ENCODE results near the gene METAP1D. TPM values are rescaled to one million over a fixed set of nuclear protein-coding genes. Genes with fewer than 3 reads are reported as not detected.

The METAP1D gene
- total RNA-seq, 1 experiment from 2014 or later: 10.4 TPM

- H3K27me3 Mint-ChIP-seq (ENCODE audit: insufficient read depth, unreplicated experiment): peaks cover 12% of the 10 kb centered on the region
- H3K36me3 Mint-ChIP-seq (ENCODE audit: insufficient read depth, unreplicated experiment): peaks cover 14% of the 10 kb centered on the region
- no peaks in the 10 kb centered on the region for H3K9me3 Mint-ChIP-seq (ENCODE audit: unreplicated experiment)
- H3K4me3 Mint-ChIP-seq (ENCODE audit: unreplicated experiment): no peak overlapping the region
- no TSS peak for BruUV-seq (replicated peaks)
- no peak for DNase-seq
- CTCF ChIA-PET: no interaction called here
- Histone ChIP-seq H3K4me3 (ENCODE audit: low read depth, low read length) (no peak overlapping the region), H3K36me3 (ENCODE audit: control insufficient read depth, insufficient read depth, low read length) (no peaks in the 10 kb centered on the region; the same call in 1 of the 2 replicates), H3K27me3 (replicated peaks; ENCODE audit: control insufficient read depth, insufficient read depth, low read length) (no peaks in the 10 kb centered on the region), H3K9me3 (no peaks in the 10 kb centered on the region), H3K4me1 (no peaks in the 10 kb centered on the region)
- TF ChIP-seq CTCF (IDR thresholded peaks at IDR 0.05; ENCODE audit: insufficient read depth in 1 of 2, low read depth in 1 of 2, low read length in 1 of 2, severe bottlenecking in 1 of 2, unreplicated experiment in 1 of 2): no peak
- intact Hi-C loops (cut with micrococcal nuclease; ENCODE audit: unreplicated experiment): loop anchor here (10.0 kb wide), 1 partner anchor 77 kb away; no protein-coding TSS in a partner anchor
- H3K4me1 Mint-ChIP-seq (ENCODE audit: low read depth, unreplicated experiment): no peaks in the 10 kb centered on the region
- POLR2A ChIA-PET: no interaction called here
- no peak overlapping the region for H3K27ac Mint-ChIP-seq (ENCODE audit: unreplicated experiment)
Measured at GRCh38 chr2:172081221-172082022, 81.7 kb downstream of the METAP1D start.

- Mint-ChIP-seq H3K9me3 (ENCODE audit: unreplicated experiment) (no peaks in the 10 kb centered on the region), H3K27me3 (ENCODE audit: insufficient read depth, unreplicated experiment) (peaks cover 14% of the 10 kb centered on the region), H3K27ac (ENCODE audit: unreplicated experiment) (no peak overlapping the region), H3K4me3 (ENCODE audit: unreplicated experiment) (no peak overlapping the region), H3K4me1 (ENCODE audit: low read depth, unreplicated experiment) (no peaks in the 10 kb centered on the region), H3K36me3 (ENCODE audit: insufficient read depth, unreplicated experiment) (peaks cover 14% of the 10 kb centered on the region)
- intact Hi-C loops (cut with micrococcal nuclease; ENCODE audit: unreplicated experiment): loop anchor here (10.0 kb wide), 1 partner anchor 78 kb away; no protein-coding TSS in a partner anchor
- ChIA-PET POLR2A (no interaction called here), CTCF (no interaction called here)
- no peak for DNase-seq
- BruUV-seq (replicated peaks): no TSS peak
- Histone ChIP-seq H3K4me3 (ENCODE audit: low read depth, low read length) (no peak overlapping the region), H3K27me3 (replicated peaks; ENCODE audit: control insufficient read depth, insufficient read depth, low read length) (no peaks in the 10 kb centered on the region), H3K9me3 (no peaks in the 10 kb centered on the region), H3K36me3 (ENCODE audit: control insufficient read depth, insufficient read depth, low read length) (no peaks in the 10 kb centered on the region; the same call in 1 of the 2 replicates), H3K4me1 (no peaks in the 10 kb centered on the region)
- no peak for TF ChIP-seq CTCF (IDR thresholded peaks at IDR 0.05; ENCODE audit: insufficient read depth in 1 of 2, low read depth in 1 of 2, low read length in 1 of 2, severe bottlenecking in 1 of 2, unreplicated experiment in 1 of 2)
Measured at GRCh38 chr2:172082105-172082943, 82.6 kb downstream of the METAP1D start.

GRCh38 chr2:172082944-172083627 lies 83.3 kb downstream of the METAP1D start:
- Histone ChIP-seq H3K4me3 (ENCODE audit: low read depth, low read length) (no peak overlapping the region), H3K4me1 (no peaks in the 10 kb centered on the region), H3K9me3 (no peaks in the 10 kb centered on the region), H3K36me3 (ENCODE audit: control insufficient read depth, insufficient read depth, low read length) (no peaks in the 10 kb centered on the region; the same call in 1 of the 2 replicates), H3K27me3 (replicated peaks; ENCODE audit: control insufficient read depth, insufficient read depth, low read length) (no peaks in the 10 kb centered on the region)
- Mint-ChIP-seq H3K36me3 (ENCODE audit: insufficient read depth, unreplicated experiment) (peaks cover 14% of the 10 kb centered on the region), H3K27ac (ENCODE audit: unreplicated experiment) (no peak overlapping the region), H3K4me1 (ENCODE audit: low read depth, unreplicated experiment) (no peaks in the 10 kb centered on the region), H3K4me3 (ENCODE audit: unreplicated experiment) (peak overlapping the region; percentile 95), H3K9me3 (ENCODE audit: unreplicated experiment) (no peaks in the 10 kb centered on the region), H3K27me3 (ENCODE audit: insufficient read depth, unreplicated experiment) (peaks cover 14% of the 10 kb centered on the region)
- no peak for TF ChIP-seq CTCF (IDR thresholded peaks at IDR 0.05; ENCODE audit: insufficient read depth in 1 of 2, low read depth in 1 of 2, low read length in 1 of 2, severe bottlenecking in 1 of 2, unreplicated experiment in 1 of 2)
- no peak for DNase-seq
- ChIA-PET POLR2A (no interaction called here), CTCF (no interaction called here)
- intact Hi-C loops (cut with micrococcal nuclease; ENCODE audit: unreplicated experiment): loop anchor here (10.0 kb wide), 1 partner anchor 78 kb away; no protein-coding TSS in a partner anchor
- BruUV-seq (replicated peaks): no TSS peak
